ENCODE results near the gene PAQR5. TPM values are rescaled to one million over a fixed set of nuclear protein-coding genes. Genes with fewer than 3 reads are reported as not detected.

PAQR5 gene
- total RNA-seq, 1 experiment from 2014 or later = 20.3 TPM

DNA sequence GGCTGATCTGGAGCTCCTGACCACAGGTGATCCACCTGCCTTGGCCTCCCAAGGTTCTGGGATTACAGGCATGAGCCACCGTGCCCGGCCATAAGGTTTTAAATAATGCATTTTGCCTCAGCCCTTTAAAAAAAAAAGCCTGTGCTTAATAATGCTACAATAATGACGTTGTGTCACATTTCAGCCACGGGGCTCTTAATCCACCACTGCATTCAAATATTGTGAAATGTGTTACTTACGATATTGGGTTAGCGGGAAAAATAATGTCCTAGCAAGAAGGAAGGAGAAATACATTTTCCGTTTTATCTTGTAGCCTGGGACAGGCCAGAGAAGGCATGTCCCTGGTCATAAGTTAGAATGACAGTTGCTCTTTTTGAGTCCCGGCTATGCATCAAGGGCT lies 17.6 kb downstream of the PAQR5 start:
- no TSS peak for BruUV-seq (replicated peaks)
- Mint-ChIP-seq H3K27me3 (ENCODE audit: insufficient read depth, unreplicated experiment) (no peaks in the 10 kb centered on the region), H3K27ac (ENCODE audit: low read depth, unreplicated experiment) (no peak overlapping the region), H3K4me3 (ENCODE audit: unreplicated experiment) (no peak overlapping the region), H3K36me3 (ENCODE audit: insufficient read depth, unreplicated experiment) (peaks cover 5% of the 10 kb centered on the region), H3K4me1 (ENCODE audit: insufficient read depth, unreplicated experiment) (no peaks in the 10 kb centered on the region), H3K9me3 (ENCODE audit: unreplicated experiment) (no peaks in the 10 kb centered on the region)
- TF ChIP-seq, protein P1, sequence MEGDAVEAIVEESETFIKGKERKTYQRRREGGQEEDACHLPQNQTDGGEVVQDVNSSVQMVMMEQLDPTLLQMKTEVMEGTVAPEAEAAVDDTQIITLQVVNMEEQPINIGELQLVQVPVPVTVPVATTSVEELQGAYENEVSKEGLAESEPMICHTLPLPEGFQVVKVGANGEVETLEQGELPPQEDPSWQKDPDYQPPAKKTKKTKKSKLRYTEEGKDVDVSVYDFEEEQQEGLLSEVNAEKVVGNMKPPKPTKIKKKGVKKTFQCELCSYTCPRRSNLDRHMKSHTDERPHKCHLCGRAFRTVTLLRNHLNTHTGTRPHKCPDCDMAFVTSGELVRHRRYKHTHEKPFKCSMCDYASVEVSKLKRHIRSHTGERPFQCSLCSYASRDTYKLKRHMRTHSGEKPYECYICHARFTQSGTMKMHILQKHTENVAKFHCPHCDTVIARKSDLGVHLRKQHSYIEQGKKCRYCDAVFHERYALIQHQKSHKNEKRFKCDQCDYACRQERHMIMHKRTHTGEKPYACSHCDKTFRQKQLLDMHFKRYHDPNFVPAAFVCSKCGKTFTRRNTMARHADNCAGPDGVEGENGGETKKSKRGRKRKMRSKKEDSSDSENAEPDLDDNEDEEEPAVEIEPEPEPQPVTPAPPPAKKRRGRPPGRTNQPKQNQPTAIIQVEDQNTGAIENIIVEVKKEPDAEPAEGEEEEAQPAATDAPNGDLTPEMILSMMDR (IDR thresholded peaks at IDR 0.05; ENCODE audit: unreplicated experiment) = no peak
- POLR2A ChIA-PET = no interaction called here
- intact Hi-C loops (cut with micrococcal nuclease) = no loop called here
- CTCF ChIA-PET = no interaction called here
- DNase-seq (ENCODE audit: unreplicated experiment) = no peak

GRCh38 chr15:69317392-69317841 lies 18.7 kb downstream of the PAQR5 start:
- Mint-ChIP-seq H3K27me3 (ENCODE audit: insufficient read depth, unreplicated experiment) (no peaks in the 10 kb centered on the region), H3K4me1 (ENCODE audit: insufficient read depth, unreplicated experiment) (no peaks in the 10 kb centered on the region), H3K27ac (ENCODE audit: low read depth, unreplicated experiment) (no peak overlapping the region), H3K4me3 (ENCODE audit: unreplicated experiment) (no peak overlapping the region), H3K36me3 (ENCODE audit: insufficient read depth, unreplicated experiment) (peaks cover 5% of the 10 kb centered on the region), H3K9me3 (ENCODE audit: unreplicated experiment) (no peaks in the 10 kb centered on the region)
- intact Hi-C loops (cut with micrococcal nuclease) = no loop called here
- no TSS peak for BruUV-seq (replicated peaks)
- DNase-seq (ENCODE audit: unreplicated experiment) = no peak
- ChIA-PET CTCF (interaction anchor here (0.5 kb wide), 1 partner anchor 28 kb away, joined by 5 read pairs; no protein-coding TSS in a partner anchor), POLR2A (no interaction called here)
- TF ChIP-seq, protein P1 (IDR thresholded peaks at IDR 0.05; ENCODE audit: unreplicated experiment) = no peak

GRCh38 chr15:69318033-69318432 lies 19.3 kb downstream of the PAQR5 start:
- ChIA-PET CTCF (interaction anchor here (0.5 kb wide), 1 partner anchor 28 kb away, joined by 5 read pairs; no protein-coding TSS in a partner anchor), POLR2A (interaction anchor here (0.7 kb wide), 1 partner anchor 465 kb away, joined by 3 read pairs; no protein-coding TSS in a partner anchor)
- no peaks in the 10 kb centered on the region for H3K9me3 Mint-ChIP-seq (ENCODE audit: unreplicated experiment)
- no peak overlapping the region for H3K4me3 Mint-ChIP-seq (ENCODE audit: unreplicated experiment)
- DNase-seq (ENCODE audit: unreplicated experiment) = no peak
- intact Hi-C loops (cut with micrococcal nuclease) = no loop called here
- no peaks in the 10 kb centered on the region for H3K4me1 Mint-ChIP-seq (ENCODE audit: insufficient read depth, unreplicated experiment)
- H3K27ac Mint-ChIP-seq (ENCODE audit: low read depth, unreplicated experiment) = no peak overlapping the region
- no TSS peak for BruUV-seq (replicated peaks)
- H3K27me3 Mint-ChIP-seq (ENCODE audit: insufficient read depth, unreplicated experiment) = no peaks in the 10 kb centered on the region
- peaks cover 5% of the 10 kb centered on the region for H3K36me3 Mint-ChIP-seq (ENCODE audit: insufficient read depth, unreplicated experiment)
- TF ChIP-seq, protein P1 (IDR thresholded peaks at IDR 0.05; ENCODE audit: unreplicated experiment) = no peak

DNA sequence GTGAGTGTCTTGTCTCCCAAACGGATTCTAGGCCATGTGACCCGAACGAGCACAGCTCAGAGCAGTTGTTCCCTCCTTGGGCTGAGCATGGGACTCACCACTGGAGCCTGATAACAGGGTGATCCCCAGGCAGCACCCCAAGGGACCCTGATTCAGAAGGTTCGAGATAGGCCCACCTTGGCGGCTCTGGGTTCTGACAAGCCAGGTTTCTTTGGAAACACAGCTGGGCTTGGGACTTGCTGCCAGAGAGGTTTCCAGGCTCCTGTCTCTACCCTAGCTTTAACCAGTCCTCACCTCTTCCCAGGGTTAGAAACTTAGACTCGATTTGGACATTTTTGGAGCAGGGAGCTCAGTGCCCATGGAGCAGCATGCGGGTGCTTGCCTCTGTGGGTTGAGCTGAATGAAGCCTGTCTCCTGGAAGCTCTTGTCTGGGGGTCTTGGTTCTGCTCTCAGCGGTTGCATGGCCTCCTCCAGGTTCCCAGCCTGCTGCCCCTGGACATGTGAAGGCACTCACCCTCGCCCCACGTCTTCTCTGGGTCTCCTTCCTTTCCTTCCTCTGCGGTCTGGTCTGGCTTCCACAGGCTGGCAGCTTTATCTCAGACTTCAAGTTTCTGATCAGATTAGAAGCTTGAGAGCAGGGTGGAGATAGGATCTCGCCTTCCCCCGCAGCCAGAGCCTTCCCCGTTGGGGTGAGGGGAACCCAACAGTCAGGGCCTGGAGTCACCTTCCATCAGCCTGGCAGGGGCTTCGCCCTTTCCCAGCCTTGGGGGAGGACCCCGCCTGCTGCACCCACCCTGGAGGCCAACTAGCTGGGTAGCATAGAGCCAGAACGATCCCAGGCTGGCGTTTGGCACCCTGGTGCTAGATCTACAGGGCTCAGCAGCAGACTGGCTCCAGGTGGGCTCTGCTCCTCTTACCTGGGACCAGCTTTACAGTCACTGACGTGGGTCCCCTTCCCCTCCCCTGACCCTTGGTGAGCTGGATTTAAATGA lies 21.0 kb downstream of the PAQR5 start:
- ChIA-PET CTCF (interaction anchor here (0.5 kb wide), 1 partner anchor 19 kb away, joined by 3 read pairs; no protein-coding TSS in a partner anchor), POLR2A (no interaction called here)
- Mint-ChIP-seq H3K9me3 (ENCODE audit: unreplicated experiment) (no peaks in the 10 kb centered on the region), H3K4me3 (ENCODE audit: unreplicated experiment) (no peak overlapping the region), H3K4me1 (ENCODE audit: insufficient read depth, unreplicated experiment) (no peaks in the 10 kb centered on the region), H3K36me3 (ENCODE audit: insufficient read depth, unreplicated experiment) (peaks cover 1% of the 10 kb centered on the region), H3K27ac (ENCODE audit: low read depth, unreplicated experiment) (no peak overlapping the region), H3K27me3 (ENCODE audit: insufficient read depth, unreplicated experiment) (no peaks in the 10 kb centered on the region)
- TF ChIP-seq, protein P1 (IDR thresholded peaks at IDR 0.05; ENCODE audit: unreplicated experiment) = no peak
- no TSS peak for BruUV-seq (replicated peaks)
- DNase-seq (ENCODE audit: unreplicated experiment) = no peak
- intact Hi-C loops (cut with micrococcal nuclease) = no loop called here
